C4-2B (cell line): ENCODE data around the gene ASNS.
"Not testable (repeated sequence)": the region's sequence is repeated elsewhere in the genome, so short reads cannot be mapped to it uniquely, and the experiment has no call there.

ENCODE experiments used
- H3K27ac ChIP-seq: fragments of 450-650 bp; 2 replicates; pipeline ENCODE4 v1.5.1; 2017
- ZFX ChIP-seq: fragments of 450-650 bp; IDR thresholded peaks from 2 replicates; pipeline ENCODE4 v1.6.1; 2017
- TF ChIP-seq, protein P1 (sequence below): fragments of 450-650 bp; conservative IDR thresholded peaks from 2 replicates; pipeline ENCODE4 v1.5.1; 2017; ENCODE audit warnings: mild to moderate bottlenecking

Gene ASNS

DNA sequence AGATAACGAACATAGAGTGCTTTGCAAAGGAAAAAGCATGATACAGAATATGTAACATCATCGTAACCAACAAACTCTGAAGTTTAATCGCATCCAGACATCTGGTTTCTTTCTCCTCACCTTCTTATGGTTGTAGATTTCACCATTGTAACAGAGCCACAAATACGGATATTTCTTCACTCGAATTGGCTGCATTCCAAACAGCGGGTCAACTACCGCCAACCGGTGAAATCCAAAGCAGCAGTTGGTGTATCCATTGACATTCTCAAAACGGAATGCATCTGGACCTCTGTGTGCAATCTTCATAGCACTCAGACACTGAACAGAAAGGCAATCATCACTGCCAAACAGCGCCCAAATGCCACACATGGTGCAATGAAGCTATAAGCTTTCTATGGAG, 3.4 kb downstream of the ASNS start:
- no peak overlapping the region for H3K27ac ChIP-seq
- TF ChIP-seq, protein P1, sequence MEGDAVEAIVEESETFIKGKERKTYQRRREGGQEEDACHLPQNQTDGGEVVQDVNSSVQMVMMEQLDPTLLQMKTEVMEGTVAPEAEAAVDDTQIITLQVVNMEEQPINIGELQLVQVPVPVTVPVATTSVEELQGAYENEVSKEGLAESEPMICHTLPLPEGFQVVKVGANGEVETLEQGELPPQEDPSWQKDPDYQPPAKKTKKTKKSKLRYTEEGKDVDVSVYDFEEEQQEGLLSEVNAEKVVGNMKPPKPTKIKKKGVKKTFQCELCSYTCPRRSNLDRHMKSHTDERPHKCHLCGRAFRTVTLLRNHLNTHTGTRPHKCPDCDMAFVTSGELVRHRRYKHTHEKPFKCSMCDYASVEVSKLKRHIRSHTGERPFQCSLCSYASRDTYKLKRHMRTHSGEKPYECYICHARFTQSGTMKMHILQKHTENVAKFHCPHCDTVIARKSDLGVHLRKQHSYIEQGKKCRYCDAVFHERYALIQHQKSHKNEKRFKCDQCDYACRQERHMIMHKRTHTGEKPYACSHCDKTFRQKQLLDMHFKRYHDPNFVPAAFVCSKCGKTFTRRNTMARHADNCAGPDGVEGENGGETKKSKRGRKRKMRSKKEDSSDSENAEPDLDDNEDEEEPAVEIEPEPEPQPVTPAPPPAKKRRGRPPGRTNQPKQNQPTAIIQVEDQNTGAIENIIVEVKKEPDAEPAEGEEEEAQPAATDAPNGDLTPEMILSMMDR = no peak
- no peak for TF ChIP-seq ZFX

DNA sequence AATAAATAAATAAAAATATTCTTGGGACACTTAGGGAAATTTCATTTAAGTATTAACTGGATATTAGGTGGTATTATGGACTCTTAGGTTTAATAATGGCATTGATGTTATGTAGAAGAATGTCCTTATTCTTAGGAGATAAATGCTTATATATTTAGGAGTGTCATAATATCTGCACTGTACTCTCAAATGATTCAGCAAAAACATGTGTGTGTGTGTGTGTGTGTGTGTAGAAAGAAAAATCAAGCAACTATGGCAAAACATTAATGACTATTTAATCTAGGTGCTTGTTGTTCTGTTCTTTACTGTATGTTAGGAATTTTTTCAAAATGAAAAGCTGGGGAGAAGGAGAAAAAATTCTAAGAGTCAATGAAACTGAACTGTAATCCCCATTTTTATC, 3.9 kb downstream of the ASNS start:
- TF ChIP-seq ZFX = no peak
- TF ChIP-seq, protein P1 = no peak
- H3K27ac ChIP-seq = no peak overlapping the region

DNA sequence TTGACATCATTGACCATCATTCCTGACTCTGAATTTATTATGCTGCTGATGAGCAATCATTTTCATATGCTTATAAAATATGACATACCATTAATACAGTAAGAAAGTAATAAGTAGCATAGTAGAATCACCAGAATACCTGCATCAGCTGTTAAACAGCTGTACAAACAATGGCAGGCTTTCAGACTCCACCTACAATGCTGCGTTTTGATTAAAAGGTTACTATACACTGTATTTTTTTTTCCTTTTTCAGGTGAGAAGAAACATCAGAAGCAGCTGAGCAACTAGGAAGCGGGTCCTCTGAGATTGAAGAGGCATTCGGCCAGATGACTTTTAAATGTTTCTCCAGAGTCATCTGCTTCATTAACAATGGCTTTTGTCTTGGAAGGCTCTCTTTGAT, 7.1 kb downstream of the ASNS start:
- TF ChIP-seq, protein P1 = no peak
- no peak for TF ChIP-seq ZFX

DNA sequence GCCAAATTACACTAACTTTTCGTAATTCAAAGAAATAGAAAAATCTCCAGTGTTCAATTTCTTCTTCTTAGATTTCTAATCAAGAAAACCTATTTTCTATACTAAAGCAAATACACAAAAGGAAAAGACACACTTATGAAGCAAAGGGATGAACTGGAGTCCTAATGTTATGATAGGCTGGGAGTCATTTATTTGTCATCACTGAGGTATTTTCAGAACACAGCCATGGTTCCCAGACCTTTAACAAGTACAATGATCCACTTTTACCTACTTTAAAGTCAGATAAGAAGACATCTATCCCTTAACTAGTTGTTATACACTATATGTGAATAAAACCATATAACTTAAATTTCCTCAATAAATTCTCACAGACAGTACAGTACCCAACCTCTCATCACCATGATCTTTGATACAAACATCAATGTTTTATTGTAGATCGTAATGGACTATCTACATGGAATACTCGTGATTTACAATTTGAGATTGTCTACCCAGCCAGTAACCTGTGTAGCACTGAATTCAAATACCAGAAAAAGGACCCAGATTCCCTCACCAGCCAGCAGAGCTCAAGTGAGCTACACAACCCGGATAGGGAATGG, 12.5 kb downstream of the ASNS start:
- no peak overlapping the region for H3K27ac ChIP-seq
- TF ChIP-seq ZFX = no peak
- TF ChIP-seq, protein P1 = no peak

More for the DNA sequence above, 7.1 kb downstream of the ASNS start:
- H3K27ac ChIP-seq = no peak overlapping the region

DNA sequence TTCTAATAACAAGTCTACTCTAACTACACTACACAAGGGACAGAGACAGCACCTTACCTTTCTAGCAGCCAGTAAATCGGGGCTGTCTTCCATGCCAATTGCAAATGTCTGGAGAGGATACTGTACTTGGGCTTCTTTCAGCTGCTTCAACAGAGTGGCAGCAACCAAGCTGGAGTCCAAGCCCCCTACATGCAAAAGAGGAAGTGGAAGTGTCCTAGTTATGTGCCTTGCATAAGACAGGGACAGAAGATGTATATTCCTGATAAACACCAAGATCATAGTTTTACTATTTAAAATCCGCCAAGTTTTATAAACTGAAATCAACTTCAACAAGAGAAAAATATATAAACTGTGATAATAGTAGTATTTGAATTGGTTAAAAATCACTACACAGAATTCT, 14.0 kb downstream of the ASNS start:
- H3K27ac ChIP-seq = no peak overlapping the region
- no peak for TF ChIP-seq ZFX
- TF ChIP-seq, protein P1 = no peak

DNA sequence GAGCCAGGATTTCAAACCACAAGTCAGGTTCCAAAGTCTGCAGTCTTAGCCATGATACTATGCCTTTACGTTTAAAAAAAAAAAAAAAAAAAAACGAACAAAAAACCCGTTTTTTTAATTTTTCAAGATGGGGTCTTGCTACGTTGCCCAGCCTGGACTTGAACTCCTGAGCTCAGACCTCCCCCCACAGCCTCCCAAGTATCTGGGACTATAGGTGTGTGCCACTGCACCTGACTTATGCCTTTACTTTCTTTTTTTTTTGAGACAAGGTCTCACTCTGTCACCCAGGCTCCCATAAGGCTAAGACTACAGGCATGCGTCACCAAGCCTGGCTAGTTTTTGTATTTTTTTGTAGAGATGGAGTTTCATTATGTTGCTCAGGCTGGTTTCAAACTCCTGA, 14.7 kb downstream of the ASNS start:
- TF ChIP-seq, protein P1 = no peak
- TF ChIP-seq ZFX = no peak
- H3K27ac ChIP-seq = no peak overlapping the region

DNA sequence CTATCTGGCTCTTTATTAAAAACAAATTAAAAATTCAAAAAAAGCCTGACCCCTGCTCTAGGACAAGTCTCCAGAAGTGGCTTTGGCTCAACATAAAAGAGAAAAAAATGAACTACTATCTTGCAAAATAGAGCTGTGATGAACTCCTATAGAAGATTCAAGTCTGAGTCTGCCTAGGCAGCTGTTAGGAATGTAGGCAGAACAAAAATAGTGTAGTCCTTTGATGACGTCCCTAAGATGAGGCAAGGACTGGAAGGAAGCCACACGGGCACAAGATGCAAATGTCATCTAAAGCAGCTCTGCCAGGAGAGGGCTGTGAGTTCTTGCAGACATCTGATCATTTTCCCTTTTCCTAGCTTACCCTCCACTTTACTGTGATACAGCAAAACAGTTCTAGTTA, 20.5 kb downstream of the ASNS start:
- no peak overlapping the region for H3K27ac ChIP-seq

DNA sequence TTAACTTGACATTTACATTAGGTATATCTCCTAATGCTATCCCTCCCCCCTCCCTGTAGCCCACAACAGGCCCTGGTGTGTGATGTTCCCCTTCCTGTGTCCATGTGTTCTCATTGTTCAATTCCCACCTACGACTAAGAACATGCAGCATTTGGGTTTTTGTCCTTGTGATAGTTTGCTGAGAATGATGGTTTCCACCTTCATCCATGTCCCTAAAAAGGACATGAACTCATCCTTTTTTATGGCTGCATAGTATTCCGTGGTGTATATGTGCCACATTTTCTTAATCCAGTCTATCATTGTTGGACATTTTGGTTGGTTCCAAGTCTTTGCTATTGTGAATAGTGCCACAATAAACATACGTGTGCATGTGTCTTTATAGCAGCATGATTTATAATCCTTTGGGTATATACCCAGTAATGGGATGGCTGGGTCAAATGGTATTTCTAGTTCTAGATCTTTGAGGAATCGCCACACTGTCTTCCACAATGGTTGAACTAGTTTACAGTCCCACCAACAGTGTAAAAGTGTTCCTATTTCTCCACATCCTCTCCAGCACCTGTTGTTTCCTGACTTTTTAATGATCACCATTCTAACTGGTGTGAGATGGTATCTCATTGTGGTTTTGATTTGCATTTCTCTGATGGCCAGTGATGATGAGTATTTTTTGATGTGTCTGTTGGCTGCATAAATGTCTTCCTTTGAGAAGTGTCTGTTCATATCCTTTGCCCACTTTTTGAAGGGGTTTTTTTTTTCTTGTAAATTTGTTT, 21.8 kb downstream of the ASNS start:
- H3K27ac ChIP-seq = not testable (repeated sequence)

More for the DNA sequence above, 20.5 kb downstream of the ASNS start:
- TF ChIP-seq ZFX = no peak
- TF ChIP-seq, protein P1 = no peak
